BJ (cell line): ENCODE measurements around the gene SCYL1. TPM values are rescaled to one million over a fixed set of nuclear protein-coding genes. Genes with fewer than 3 reads are reported as not detected.
A peak's percentile ranks its signal among the peaks of the same experiment; 100 is the strongest.

Experiments used
- CTCF ChIA-PET: fragments of 350-600 bp; formaldehyde crosslinking; extraction: SDS; loops from one replicate; lab custom pipeline; 2021; ENCODE audit warnings: antibody characterized with exemption, inconsistent platforms; lab: Yijun Ruan, JAX
- POLR2A ChIA-PET: fragments of 300-600 bp; sonication (Branson Sonifier 250); formaldehyde crosslinking; extraction: SDS; loops from one replicate; lab custom pipeline; 2021; ENCODE audit warnings: antibody characterized with exemption; lab: Charles Lee
- DNase-seq: peaks from one replicate; pipeline ENCODE4 v3.0.0-alpha.2; 2011; ENCODE audit warnings: low read depth
- H3K27me3 ChIP-seq: 2 replicates; pipeline ENCODE4 v1.6.0; 2011; ENCODE audit warnings: low read length; ENCODE audit not compliant: control insufficient read depth, insufficient read depth
- H3K36me3 ChIP-seq: 2 replicates; pipeline ENCODE4 v1.5.1; 2011; ENCODE audit warnings: low read length; ENCODE audit not compliant: control insufficient read depth, insufficient read depth
- H3K4me3 ChIP-seq: 2 replicates; pipeline ENCODE4 v1.5.1; 2011; ENCODE audit warnings: low read depth, mild to moderate bottlenecking, control low read depth, low read length
- CTCF ChIP-seq: IDR thresholded peaks from 2 replicates; pipeline ENCODE4 v1.5.1; 2011; ENCODE audit warnings: low read depth, mild to moderate bottlenecking, control low read depth, inconsistent platforms, low read length, moderate library complexity; ENCODE audit not compliant: insufficient read depth
- polyA plus RNA-seq: library from polyadenylated mRNA; depleted of rRNA; stranded (reverse); fragments of >200 nt; gene quantifications from 2 replicates; pipeline ENCODE4 v1.2.3, GENCODE V29; 2011

SCYL1 gene
- polyA plus RNA-seq, 1 experiment, result 134 TPM

GRCh38 chr11:65487467-65488272, 37.2 kb upstream of the SCYL1 start:
- Histone ChIP-seq H3K27me3 (no peaks in the 10 kb centered on the region), H3K36me3 (no peaks in the 10 kb centered on the region), H3K4me3 (0 out of 2 replicates have a peak overlapping the region, but pooled peaks have one; percentile 10)
- TF ChIP-seq CTCF, result no peak
- POLR2A ChIA-PET, result interaction anchor here (0.7 to 4.5 kb wide), 7 partner anchors 8 to 173 kb away, joined by 3 to 108 read pairs (median 4); partner anchors contain the start of genes CDC42EP2, MALAT1 and NEAT1
- CTCF ChIA-PET, result interaction anchor here (0.8 to 7.3 kb wide), 5 partner anchors 10 to 72 kb away, joined by 3 to 62 read pairs (median 7); no protein-coding TSS in a partner anchor
- DNase-seq, result peak; percentile 100

DNA sequence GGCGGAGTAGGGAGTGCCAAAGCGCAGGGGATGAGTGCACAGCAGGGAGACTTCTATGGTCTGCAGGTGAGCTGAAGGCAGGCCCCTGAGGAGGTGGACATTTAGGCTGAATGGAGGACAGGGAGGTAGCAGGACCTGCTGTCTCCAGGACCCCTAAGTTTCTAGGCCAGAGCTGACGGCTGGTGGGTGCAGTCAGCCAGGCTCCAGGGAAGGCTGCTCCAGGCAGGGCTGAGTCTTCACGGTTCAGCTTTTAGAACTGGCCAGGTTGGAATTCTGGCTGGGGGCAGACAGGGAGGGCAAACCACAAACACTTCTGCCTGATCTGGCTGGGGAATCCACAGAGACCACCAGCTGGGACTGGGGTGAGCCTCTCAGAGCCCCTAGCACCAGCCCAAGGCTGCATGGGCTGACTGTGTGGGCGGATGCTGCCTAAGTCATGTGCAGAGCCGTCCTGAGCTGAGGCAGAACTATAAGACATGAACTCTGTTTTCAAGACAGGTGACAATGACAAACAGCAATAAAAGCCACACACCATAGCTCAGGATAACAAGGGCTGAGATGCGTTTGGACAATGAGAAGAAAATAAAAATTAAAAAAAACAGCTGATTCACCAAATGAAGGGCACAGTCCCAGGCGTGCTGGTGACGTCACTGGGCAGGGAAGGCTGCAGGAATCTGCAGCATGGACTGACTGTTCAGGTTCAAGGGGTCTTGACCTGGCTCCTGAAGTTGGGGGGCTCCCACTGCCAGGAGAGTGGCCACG, 36.4 kb upstream of the SCYL1 start:
- 0 out of 2 replicates have a peak overlapping the region, but pooled peaks have one; percentile 10 for H3K4me3 ChIP-seq
- no peak for DNase-seq
- TF ChIP-seq CTCF, result no peak
- H3K36me3 ChIP-seq, result no peaks in the 10 kb centered on the region
- H3K27me3 ChIP-seq, result no peaks in the 10 kb centered on the region
- POLR2A ChIA-PET, result interaction anchor here (0.8 to 4.5 kb wide), 8 partner anchors 9 to 70 kb away, joined by 4 to 108 read pairs (median 10); partner anchors contain the start of genes MALAT1 and NEAT1
- CTCF ChIA-PET, result interaction anchor here (1.7 to 7.3 kb wide), 3 partner anchors 11 to 72 kb away, joined by 7 to 62 read pairs (median 8); no protein-coding TSS in a partner anchor

- ChIA-PET CTCF (interaction anchor here (1.7 to 7.3 kb wide), 3 partner anchors 11 to 72 kb away, joined by 7 to 62 read pairs (median 8); no protein-coding TSS in a partner anchor), POLR2A (interaction anchor here (0.7 to 4.5 kb wide), 10 partner anchors 8 to 71 kb away, joined by 3 to 108 read pairs (median 7); partner anchors contain the start of genes MALAT1 and NEAT1)
- TF ChIP-seq CTCF, result no peak
- Histone ChIP-seq H3K27me3 (no peaks in the 10 kb centered on the region), H3K4me3 (no peak overlapping the region), H3K36me3 (no peaks in the 10 kb centered on the region)
- peak; percentile 89 for DNase-seq
Measured at GRCh38 chr11:65489035-65489705, 35.7 kb upstream of the SCYL1 start.

DNA sequence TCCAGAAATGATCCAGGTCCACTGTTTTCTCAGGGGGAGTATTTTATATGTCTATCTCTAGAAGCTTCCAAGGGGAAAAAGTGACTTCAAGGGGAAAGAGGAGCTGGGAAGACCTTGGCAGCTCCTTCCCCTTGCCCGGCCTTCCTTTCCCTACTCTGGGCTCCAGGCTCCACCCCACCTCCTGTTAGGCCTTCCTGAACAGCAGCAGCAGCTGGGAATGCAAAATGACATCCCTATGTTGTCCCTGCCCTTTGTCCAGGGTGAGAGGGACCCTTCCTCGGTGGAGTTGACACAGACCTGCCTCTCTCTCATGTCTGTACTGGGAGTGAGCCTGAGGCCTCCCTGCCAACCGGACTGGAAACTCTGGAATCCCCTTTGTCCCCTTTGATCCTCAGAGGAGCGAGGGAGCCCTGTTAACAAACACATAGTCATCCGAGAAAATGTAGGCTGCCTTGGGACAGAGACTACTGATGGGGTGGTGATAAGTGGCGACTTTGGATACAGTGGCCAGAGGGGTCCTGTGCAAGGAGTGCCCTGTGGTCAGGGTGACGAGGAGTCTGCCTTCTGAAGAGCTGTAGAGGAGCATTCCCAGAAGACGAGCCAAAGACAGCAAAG, 35.1 kb upstream of the SCYL1 start:
- ChIA-PET POLR2A (interaction anchor here (0.7 to 4.5 kb wide), 10 partner anchors 9 to 71 kb away, joined by 3 to 108 read pairs (median 7); partner anchors contain the start of genes MALAT1 and NEAT1), CTCF (interaction anchor here (1.9 to 7.3 kb wide), 2 partner anchors 12 to 73 kb away, joined by 8 to 62 read pairs; no protein-coding TSS in a partner anchor)
- TF ChIP-seq CTCF, result no peak
- Histone ChIP-seq H3K4me3 (no peak overlapping the region), H3K27me3 (no peaks in the 10 kb centered on the region), H3K36me3 (no peaks in the 10 kb centered on the region)
- no peak for DNase-seq
